Keratinocyte (primary cell): ENCODE results near the gene POLR2M.

ENCODE experiments used
- EZH2 ChIP-seq: IDR thresholded peaks from one replicate; pipeline ENCODE4 v1.6.1; 2012; ENCODE audit warnings: inconsistent platforms, mild to moderate bottlenecking, low read length, moderate library complexity
- TF ChIP-seq, protein P1 (sequence below), 3 experiments: IDR thresholded peaks in 1 of 3; conservative IDR thresholded peaks in 1 of 3; optimal IDR thresholded peaks in 1 of 3; 2 replicates in 2 of 3; 3 replicates in 1 of 3; pipeline versions ENCODE3 to v1.5.1; 2011; ENCODE audit warnings: low read length in 3 of 3, mild to moderate bottlenecking in 3 of 3, moderate library complexity in 2 of 3, control low read depth in 1 of 3, inconsistent platforms in 1 of 3; ENCODE audit not compliant: insufficient read depth in 2 of 3; ENCODE audit errors: extremely low read depth in 1 of 3

GRCh38 chr15:57705746-57706404, 639 bp upstream of the POLR2M start:
- TF ChIP-seq, protein P1, sequence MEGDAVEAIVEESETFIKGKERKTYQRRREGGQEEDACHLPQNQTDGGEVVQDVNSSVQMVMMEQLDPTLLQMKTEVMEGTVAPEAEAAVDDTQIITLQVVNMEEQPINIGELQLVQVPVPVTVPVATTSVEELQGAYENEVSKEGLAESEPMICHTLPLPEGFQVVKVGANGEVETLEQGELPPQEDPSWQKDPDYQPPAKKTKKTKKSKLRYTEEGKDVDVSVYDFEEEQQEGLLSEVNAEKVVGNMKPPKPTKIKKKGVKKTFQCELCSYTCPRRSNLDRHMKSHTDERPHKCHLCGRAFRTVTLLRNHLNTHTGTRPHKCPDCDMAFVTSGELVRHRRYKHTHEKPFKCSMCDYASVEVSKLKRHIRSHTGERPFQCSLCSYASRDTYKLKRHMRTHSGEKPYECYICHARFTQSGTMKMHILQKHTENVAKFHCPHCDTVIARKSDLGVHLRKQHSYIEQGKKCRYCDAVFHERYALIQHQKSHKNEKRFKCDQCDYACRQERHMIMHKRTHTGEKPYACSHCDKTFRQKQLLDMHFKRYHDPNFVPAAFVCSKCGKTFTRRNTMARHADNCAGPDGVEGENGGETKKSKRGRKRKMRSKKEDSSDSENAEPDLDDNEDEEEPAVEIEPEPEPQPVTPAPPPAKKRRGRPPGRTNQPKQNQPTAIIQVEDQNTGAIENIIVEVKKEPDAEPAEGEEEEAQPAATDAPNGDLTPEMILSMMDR (optimal IDR thresholded peaks at IDR 0.05 in 1 of 3, IDR thresholded peaks at IDR 0.05 in 1 of 3, conservative IDR thresholded peaks at IDR 0.05 in 1 of 3; ENCODE audit: extremely low read depth in 1 of 3, insufficient read depth in 2 of 3, low read length in 3 of 3) = no peak
- no peak for TF ChIP-seq EZH2
